Measurements from ENCODE around the gene SLC6A3. TPM values are rescaled to one million over a fixed set of nuclear protein-coding genes. Genes with fewer than 3 reads are reported as not detected.

SLC6A3 gene
- total RNA-seq, 1 donor from 2014 or later: not detected

- TF ChIP-seq CTCF (IDR thresholded peaks at IDR 0.05): no peak
- Mint-ChIP-seq H3K4me3 (ENCODE audit: unreplicated experiment) (no peak overlapping the region), H3K27ac (ENCODE audit: unreplicated experiment) (no peak overlapping the region), H3K4me1 (ENCODE audit: unreplicated experiment) (no peaks in the 10 kb centered on the region), H3K9me3 (ENCODE audit: unreplicated experiment) (no peaks in the 10 kb centered on the region), H3K36me3 (ENCODE audit: unreplicated experiment) (no peaks in the 10 kb centered on the region), H3K27me3 (ENCODE audit: unreplicated experiment) (peaks cover 39% of the 10 kb centered on the region)
- DNase-seq (ENCODE audit: extremely low spot score, unreplicated experiment): no peak
These were observed 77.0 kb downstream of the SLC6A3 start for GRCh38 chr5:1368236-1368635.

- H3K4me3 Mint-ChIP-seq (ENCODE audit: unreplicated experiment): no peak overlapping the region
- H3K36me3 Mint-ChIP-seq (ENCODE audit: unreplicated experiment): no peaks in the 10 kb centered on the region
- peaks cover 42% of the 10 kb centered on the region for H3K27me3 Mint-ChIP-seq (ENCODE audit: unreplicated experiment)
- no peaks in the 10 kb centered on the region for H3K9me3 Mint-ChIP-seq (ENCODE audit: unreplicated experiment)
- DNase-seq (ENCODE audit: extremely low spot score, unreplicated experiment): no peak
- H3K27ac Mint-ChIP-seq (ENCODE audit: unreplicated experiment): no peak overlapping the region
- H3K4me1 Mint-ChIP-seq (ENCODE audit: unreplicated experiment): no peaks in the 10 kb centered on the region
- TF ChIP-seq CTCF (IDR thresholded peaks at IDR 0.05): no peak
These were observed 78.1 kb downstream of the SLC6A3 start for GRCh38 chr5:1367149-1367548.

- no peak overlapping the region for H3K4me3 Mint-ChIP-seq (ENCODE audit: unreplicated experiment)
- H3K9me3 Mint-ChIP-seq (ENCODE audit: unreplicated experiment): no peaks in the 10 kb centered on the region
- no peak for DNase-seq (ENCODE audit: extremely low spot score, unreplicated experiment)
- no peak for TF ChIP-seq CTCF (IDR thresholded peaks at IDR 0.05)
- H3K36me3 Mint-ChIP-seq (ENCODE audit: unreplicated experiment): no peaks in the 10 kb centered on the region
- no peaks in the 10 kb centered on the region for H3K4me1 Mint-ChIP-seq (ENCODE audit: unreplicated experiment)
- H3K27ac Mint-ChIP-seq (ENCODE audit: unreplicated experiment): no peak overlapping the region
- peaks cover 39% of the 10 kb centered on the region for H3K27me3 Mint-ChIP-seq (ENCODE audit: unreplicated experiment)
These were observed 78.7 kb downstream of the SLC6A3 start for GRCh38 chr5:1366514-1366913.

GRCh38 chr5:1364211-1364610 is 81.0 kb downstream of the SLC6A3 start:
- Mint-ChIP-seq H3K4me1 (ENCODE audit: unreplicated experiment) (no peaks in the 10 kb centered on the region), H3K36me3 (ENCODE audit: unreplicated experiment) (no peaks in the 10 kb centered on the region), H3K9me3 (ENCODE audit: unreplicated experiment) (no peaks in the 10 kb centered on the region), H3K27ac (ENCODE audit: unreplicated experiment) (no peak overlapping the region), H3K4me3 (ENCODE audit: unreplicated experiment) (no peak overlapping the region), H3K27me3 (ENCODE audit: unreplicated experiment) (peaks cover 32% of the 10 kb centered on the region)
- DNase-seq (ENCODE audit: extremely low spot score, unreplicated experiment): no peak
- no peak for TF ChIP-seq CTCF (IDR thresholded peaks at IDR 0.05)

GRCh38 chr5:1363581-1363980 is 81.7 kb downstream of the SLC6A3 start:
- no peaks in the 10 kb centered on the region for H3K4me1 Mint-ChIP-seq (ENCODE audit: unreplicated experiment)
- no peak for DNase-seq (ENCODE audit: extremely low spot score, unreplicated experiment)
- H3K27me3 Mint-ChIP-seq (ENCODE audit: unreplicated experiment): peaks cover 28% of the 10 kb centered on the region
- no peaks in the 10 kb centered on the region for H3K9me3 Mint-ChIP-seq (ENCODE audit: unreplicated experiment)
- no peaks in the 10 kb centered on the region for H3K36me3 Mint-ChIP-seq (ENCODE audit: unreplicated experiment)
- no peak overlapping the region for H3K4me3 Mint-ChIP-seq (ENCODE audit: unreplicated experiment)
- H3K27ac Mint-ChIP-seq (ENCODE audit: unreplicated experiment): no peak overlapping the region
- TF ChIP-seq CTCF (IDR thresholded peaks at IDR 0.05): no peak
